ENCODE results near the gene ACOT11.

DNA sequence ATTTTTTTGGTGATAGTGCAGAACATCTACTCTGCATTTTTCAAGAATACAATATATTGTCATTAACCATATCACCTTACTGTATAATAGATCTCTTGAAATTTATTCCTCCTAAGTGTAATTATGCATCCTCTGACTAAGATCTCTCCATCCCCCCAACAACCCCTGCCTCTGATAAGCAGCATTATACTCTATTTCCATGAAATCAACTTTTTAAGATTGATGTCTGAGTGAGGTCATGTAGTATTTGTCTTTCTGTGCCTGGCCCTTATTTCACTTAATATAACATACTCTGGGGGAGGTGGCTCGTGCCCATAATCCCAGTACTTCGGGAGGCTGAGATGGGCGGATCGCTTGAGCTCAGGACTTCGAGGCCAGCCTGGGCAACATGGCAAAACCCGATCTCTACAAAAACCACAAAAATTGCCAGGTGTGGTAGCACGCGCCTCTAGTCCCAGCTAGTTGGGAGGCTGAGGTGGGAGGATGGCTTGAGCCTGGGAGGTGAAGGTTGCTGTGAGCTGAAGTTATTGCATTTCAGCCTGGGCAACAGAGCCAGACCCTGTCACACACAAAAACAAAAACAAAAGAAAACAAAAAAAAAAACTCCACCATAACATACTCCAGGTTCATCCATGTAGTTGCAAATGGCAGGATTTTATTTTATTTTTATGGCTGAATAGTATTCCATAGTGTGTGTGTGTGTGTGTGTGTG, 5.7 kb downstream of the ACOT11 start:
- TF ChIP-seq, protein P1, sequence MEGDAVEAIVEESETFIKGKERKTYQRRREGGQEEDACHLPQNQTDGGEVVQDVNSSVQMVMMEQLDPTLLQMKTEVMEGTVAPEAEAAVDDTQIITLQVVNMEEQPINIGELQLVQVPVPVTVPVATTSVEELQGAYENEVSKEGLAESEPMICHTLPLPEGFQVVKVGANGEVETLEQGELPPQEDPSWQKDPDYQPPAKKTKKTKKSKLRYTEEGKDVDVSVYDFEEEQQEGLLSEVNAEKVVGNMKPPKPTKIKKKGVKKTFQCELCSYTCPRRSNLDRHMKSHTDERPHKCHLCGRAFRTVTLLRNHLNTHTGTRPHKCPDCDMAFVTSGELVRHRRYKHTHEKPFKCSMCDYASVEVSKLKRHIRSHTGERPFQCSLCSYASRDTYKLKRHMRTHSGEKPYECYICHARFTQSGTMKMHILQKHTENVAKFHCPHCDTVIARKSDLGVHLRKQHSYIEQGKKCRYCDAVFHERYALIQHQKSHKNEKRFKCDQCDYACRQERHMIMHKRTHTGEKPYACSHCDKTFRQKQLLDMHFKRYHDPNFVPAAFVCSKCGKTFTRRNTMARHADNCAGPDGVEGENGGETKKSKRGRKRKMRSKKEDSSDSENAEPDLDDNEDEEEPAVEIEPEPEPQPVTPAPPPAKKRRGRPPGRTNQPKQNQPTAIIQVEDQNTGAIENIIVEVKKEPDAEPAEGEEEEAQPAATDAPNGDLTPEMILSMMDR (IDR thresholded peaks at IDR 0.05 in 2 of 3, conservative IDR thresholded peaks at IDR 0.05 in 1 of 3; ENCODE audit: control insufficient read depth in 2 of 3, extremely low read depth in 1 of 3, insufficient read depth in 1 of 3, low read depth in 3 of 3, low read length in 3 of 3) = no peak
- TF ChIP-seq SP1 (IDR thresholded peaks at IDR 0.05; ENCODE audit: low read depth, low read length) = no peak
- TF ChIP-seq SREBF2 (IDR thresholded peaks at IDR 0.05; ENCODE audit: low read length) = no peak
- no peak for TF ChIP-seq POLR2AphosphoS5 (IDR thresholded peaks at IDR 0.05; ENCODE audit: low read length)
- TF ChIP-seq POLR2A (IDR thresholded peaks at IDR 0.05; ENCODE audit: low read depth, low read length) = no peak
- TF ChIP-seq BRCA1 (IDR thresholded peaks at IDR 0.05; ENCODE audit: low read depth, low read length) = no peak
- no peak for TF ChIP-seq FOXM1 (IDR thresholded peaks at IDR 0.05; ENCODE audit: low read depth, low read length)
- TF ChIP-seq, protein P2, sequence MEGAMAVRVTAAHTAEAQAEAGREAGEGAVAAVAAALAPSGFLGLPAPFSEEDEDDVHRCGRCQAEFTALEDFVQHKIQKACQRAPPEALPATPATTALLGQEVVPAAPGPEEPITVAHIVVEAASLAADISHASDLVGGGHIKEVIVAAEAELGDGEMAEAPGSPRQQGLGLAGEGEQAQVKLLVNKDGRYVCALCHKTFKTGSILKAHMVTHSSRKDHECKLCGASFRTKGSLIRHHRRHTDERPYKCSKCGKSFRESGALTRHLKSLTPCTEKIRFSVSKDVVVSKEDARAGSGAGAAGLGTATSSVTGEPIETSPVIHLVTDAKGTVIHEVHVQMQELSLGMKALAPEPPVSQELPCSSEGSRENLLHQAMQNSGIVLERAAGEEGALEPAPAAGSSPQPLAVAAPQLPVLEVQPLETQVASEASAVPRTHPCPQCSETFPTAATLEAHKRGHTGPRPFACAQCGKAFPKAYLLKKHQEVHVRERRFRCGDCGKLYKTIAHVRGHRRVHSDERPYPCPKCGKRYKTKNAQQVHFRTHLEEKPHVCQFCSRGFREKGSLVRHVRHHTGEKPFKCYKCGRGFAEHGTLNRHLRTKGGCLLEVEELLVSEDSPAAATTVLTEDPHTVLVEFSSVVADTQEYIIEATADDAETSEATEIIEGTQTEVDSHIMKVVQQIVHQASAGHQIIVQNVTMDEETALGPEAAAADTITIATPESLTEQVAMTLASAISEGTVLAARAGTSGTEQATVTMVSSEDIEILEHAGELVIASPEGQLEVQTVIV (IDR thresholded peaks at IDR 0.05; ENCODE audit: borderline replicate concordance, partially characterized antibody) = no peak
- TF ChIP-seq RAD51 (IDR thresholded peaks at IDR 0.05) = no peak
- no peak for TF ChIP-seq TCF12 (IDR thresholded peaks at IDR 0.05; ENCODE audit: low read depth, low read length)
- TF ChIP-seq SUPT20H (IDR thresholded peaks at IDR 0.05; ENCODE audit: borderline replicate concordance, control insufficient read depth, low read depth, low read length) = no peak
- TF ChIP-seq RCOR1 (conservative IDR thresholded peaks at IDR 0.05; ENCODE audit: low read depth, low read length) = no peak
- TF ChIP-seq, protein P3, sequence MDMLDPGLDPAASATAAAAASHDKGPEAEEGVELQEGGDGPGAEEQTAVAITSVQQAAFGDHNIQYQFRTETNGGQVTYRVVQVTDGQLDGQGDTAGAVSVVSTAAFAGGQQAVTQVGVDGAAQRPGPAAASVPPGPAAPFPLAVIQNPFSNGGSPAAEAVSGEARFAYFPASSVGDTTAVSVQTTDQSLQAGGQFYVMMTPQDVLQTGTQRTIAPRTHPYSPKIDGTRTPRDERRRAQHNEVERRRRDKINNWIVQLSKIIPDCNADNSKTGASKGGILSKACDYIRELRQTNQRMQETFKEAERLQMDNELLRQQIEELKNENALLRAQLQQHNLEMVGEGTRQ (IDR thresholded peaks at IDR 0.05; ENCODE audit: borderline replicate concordance, low read depth, low read length) = no peak
